Hematopoietic multipotent progenitor cell treated with erythropoietin and hydrocortisone succinate and interleukin-3 and kit ligand, for 8 days (in vitro differentiated cells): ENCODE data around the gene A2M.

ENCODE experiments used
- DNase-seq: peaks from one replicate; pipeline ENCODE4 v3.0.0-alpha.2; 2015

The A2M gene

DNA sequence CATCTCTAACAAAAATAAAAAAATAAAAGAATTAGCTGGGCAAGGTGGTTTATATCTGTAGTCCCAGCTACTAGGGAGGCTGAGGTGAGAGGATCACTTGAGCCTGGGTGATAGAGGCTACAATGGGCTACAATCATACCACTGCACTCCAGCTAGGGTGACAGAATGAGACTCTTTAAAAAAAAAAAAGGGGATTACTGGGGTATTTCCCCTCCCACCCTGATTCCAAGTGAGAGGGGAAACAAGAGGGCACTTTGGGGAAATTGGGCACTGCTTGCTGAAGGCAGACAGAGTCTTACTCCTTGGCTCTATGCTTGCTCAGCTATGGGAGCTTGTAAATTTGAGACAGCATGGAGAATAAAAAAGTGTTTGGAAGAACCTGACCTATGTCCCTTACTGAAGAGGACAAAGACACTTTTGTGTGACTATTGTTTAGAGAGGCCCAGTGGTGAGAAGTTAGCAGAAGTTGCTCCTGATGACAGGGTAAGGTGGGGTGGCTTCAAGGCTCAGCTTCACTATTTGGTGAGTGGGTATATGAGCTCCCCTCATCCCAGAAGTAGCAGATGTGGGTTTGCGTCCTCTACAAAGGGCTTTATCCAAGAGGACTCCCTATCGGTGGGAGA lies 82.3 kb downstream of the A2M start:
- no peak for DNase-seq

DNA sequence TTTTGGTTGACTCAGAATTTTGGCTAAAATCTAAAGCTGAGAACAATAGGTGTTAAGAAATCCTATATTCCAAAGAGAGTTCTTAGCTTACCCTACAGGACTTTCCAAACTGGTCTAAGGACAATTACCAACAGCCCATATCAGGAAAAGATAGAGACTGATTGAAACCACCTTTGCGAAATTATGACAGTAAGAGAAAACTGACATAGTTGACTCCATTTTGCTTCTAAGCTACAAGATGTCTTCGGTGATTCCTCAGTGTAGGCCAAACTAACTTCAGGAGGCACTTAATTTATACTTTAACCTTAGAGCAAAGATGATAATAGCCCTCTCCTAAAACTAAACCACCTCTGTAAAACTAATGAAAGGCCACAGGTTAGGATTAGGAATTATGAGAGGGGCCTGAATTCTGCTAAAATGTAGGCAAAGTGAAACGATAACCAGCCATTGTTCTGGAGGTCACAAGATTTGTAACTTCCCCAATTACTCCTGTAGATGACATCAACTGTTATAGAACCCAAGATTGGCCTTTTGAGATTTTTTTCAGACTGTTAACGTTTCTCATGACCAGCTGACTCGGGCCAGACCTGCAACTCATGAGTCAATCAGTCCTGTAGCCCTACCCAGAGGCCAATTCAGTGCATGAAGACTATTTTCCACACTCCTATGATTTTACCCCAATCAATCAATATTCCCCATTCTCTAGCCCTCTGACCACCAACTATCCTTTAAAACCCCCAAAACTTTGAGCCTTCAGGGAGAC lies 83.3 kb downstream of the A2M start:
- DNase-seq, result peak; percentile 23

DNA sequence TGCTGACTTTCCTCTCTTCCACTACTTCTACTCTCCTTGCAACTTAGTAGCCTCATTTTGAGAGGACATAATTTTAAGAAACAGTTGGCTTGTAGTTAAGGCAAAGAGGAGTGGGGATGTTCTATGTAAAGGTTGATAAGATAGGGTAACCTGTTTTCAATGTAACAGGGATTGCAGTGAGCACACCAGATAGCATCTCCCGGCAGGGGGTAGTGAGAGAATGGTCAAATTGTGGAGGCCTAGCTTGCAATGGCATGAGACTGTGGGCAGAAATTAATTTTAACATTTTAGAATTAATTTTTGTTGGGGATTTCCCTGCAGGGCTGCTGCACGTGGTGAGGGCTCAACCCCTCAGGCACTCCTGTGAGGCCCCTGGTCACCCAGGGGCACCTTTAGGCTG lies 84.9 kb downstream of the A2M start:
- no peak for DNase-seq

- no peak for DNase-seq
Measured at GRCh38 chr12:9027161-9028059, 88.3 kb downstream of the A2M start.

GRCh38 chr12:9024512-9024911 lies 91.2 kb downstream of the A2M start:
- DNase-seq, result no peak

DNA sequence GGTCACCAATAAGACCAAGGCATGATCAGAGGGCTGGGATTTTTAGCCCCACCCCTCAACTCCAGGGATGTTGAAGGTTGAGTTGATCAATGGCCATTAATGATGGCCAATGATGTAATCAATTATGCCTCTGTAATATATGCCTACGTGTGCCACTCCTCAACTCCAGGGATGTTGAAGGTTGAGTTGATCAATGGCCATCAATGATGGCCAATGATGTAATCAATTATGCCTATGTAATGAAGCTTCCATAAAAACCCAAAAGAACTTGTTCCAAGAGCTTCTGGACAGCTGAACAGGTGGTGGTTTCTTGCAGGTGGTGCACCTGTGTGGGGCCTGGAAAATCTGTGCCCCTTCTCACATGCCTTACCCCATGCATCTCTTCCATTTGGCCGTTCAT lies 93.1 kb downstream of the A2M start:
- DNase-seq, result no peak
